HepG2 (cell line): Measurements from ENCODE around the gene ALG10B. TPM values are rescaled to one million over a fixed set of nuclear protein-coding genes. Genes with fewer than 3 reads are reported as not detected.

ENCODE experiments used
- CBX2 ChIP-seq, 2 experiments: fragments of 200-600 bp in 1 of 2; sonication (generic); formaldehyde crosslinking in 1 of 2; IDR thresholded peaks; 2 replicates each; pipeline versions ENCODE4 v1.7.0 to v1.8.1; 2018 to 2022; ENCODE audit warnings: low read depth in 2 of 2, low read length in 1 of 2, mild to moderate bottlenecking in 1 of 2, missing genetic modification reagents in 1 of 2
- HES4 ChIP-seq: sonication (generic); formaldehyde crosslinking; IDR thresholded peaks from 2 replicates; pipeline ENCODE4 v1.9.0; 2021; ENCODE audit warnings: mild to moderate bottlenecking, missing genetic modification reagents, borderline replicate concordance
- HNF4G ChIP-seq, 2 experiments: sonication (generic) in 1 of 2; formaldehyde crosslinking in 1 of 2; IDR thresholded peaks; 2 replicates each; pipeline versions ENCODE4 v1.4.0 to v1.6.1; 2011 to 2020; ENCODE audit warnings: borderline replicate concordance in 2 of 2, low read depth in 2 of 2, mild to moderate bottlenecking in 2 of 2, low read length in 1 of 2, missing genetic modification reagents in 1 of 2, moderate library complexity in 1 of 2
- MIXL1 ChIP-seq: IDR thresholded peaks from 2 replicates; pipeline ENCODE4 v1.6.1; 2016
- SMYD3 ChIP-seq: sonication (generic); formaldehyde crosslinking; IDR thresholded peaks from 2 replicates; pipeline ENCODE4 v1.8.1; 2023; ENCODE audit warnings: mild to moderate bottlenecking, missing genetic modification reagents
- ZBTB14 ChIP-seq: sonication (generic); formaldehyde crosslinking; IDR thresholded peaks from 2 replicates; pipeline ENCODE4 v1.4.0; 2020; ENCODE audit warnings: missing genetic modification reagents
- ZEB1 ChIP-seq: IDR thresholded peaks from 2 replicates; pipeline ENCODE4 v1.6.1; 2012; ENCODE audit warnings: mild to moderate bottlenecking, low read depth, inconsistent platforms; ENCODE audit not compliant: insufficient replicate concordance
- ZNF143 ChIP-seq: sonication (generic); formaldehyde crosslinking; IDR thresholded peaks from 2 replicates; pipeline ENCODE4 v1.4.0; 2020; ENCODE audit warnings: missing genetic modification reagents
- ZNF205 ChIP-seq: IDR thresholded peaks from 2 replicates; pipeline ENCODE4 v1.6.1; 2018; ENCODE audit warnings: missing biosample characterization, missing genetic modification reagents
- ZNF543 ChIP-seq: sonication (generic); formaldehyde crosslinking; IDR thresholded peaks from 2 replicates; pipeline ENCODE4 v1.4.0; 2020; ENCODE audit warnings: mild to moderate bottlenecking, missing genetic modification reagents
- ZNF563 ChIP-seq: sonication (generic); formaldehyde crosslinking; IDR thresholded peaks from 2 replicates; pipeline ENCODE4 v1.8.0; 2022; ENCODE audit warnings: mild to moderate bottlenecking, moderate library complexity, missing genetic modification reagents
- ZNF576 ChIP-seq: sonication (generic); formaldehyde crosslinking; IDR thresholded peaks from 2 replicates; pipeline ENCODE4 v1.4.0; 2020; ENCODE audit warnings: mild to moderate bottlenecking, missing genetic modification reagents
- ZNF614 ChIP-seq: IDR thresholded peaks from 2 replicates; pipeline ENCODE4 v1.6.1; 2018; ENCODE audit warnings: missing biosample characterization, missing genetic modification reagents, inconsistent platforms, borderline replicate concordance
- ZNF670 ChIP-seq: sonication (generic); formaldehyde crosslinking; IDR thresholded peaks from 2 replicates; pipeline ENCODE4 v1.8.0; 2022; ENCODE audit warnings: mild to moderate bottlenecking, missing genetic modification reagents, borderline replicate concordance
- ZNF724P ChIP-seq: sonication (generic); formaldehyde crosslinking; IDR thresholded peaks from 2 replicates; pipeline ENCODE4 v1.8.0; 2022; ENCODE audit warnings: missing genetic modification reagents, borderline replicate concordance
- ZNF770 ChIP-seq: sonication (generic); formaldehyde crosslinking; IDR thresholded peaks from 2 replicates; pipeline ENCODE4 v1.5.0; 2020; ENCODE audit warnings: mild to moderate bottlenecking, missing genetic modification reagents
- ZNF800 ChIP-seq: sonication (generic); formaldehyde crosslinking; IDR thresholded peaks from 2 replicates; pipeline ENCODE4 v1.4.0; 2020; ENCODE audit warnings: missing genetic modification reagents
- ZNF878 ChIP-seq: sonication (generic); formaldehyde crosslinking; IDR thresholded peaks from 2 replicates; pipeline ENCODE4 v1.8.1; 2023; ENCODE audit warnings: mild to moderate bottlenecking, missing genetic modification reagents, moderate library complexity
- polyA plus RNA-seq, 8 experiments: library from polyadenylated mRNA; depleted of rRNA in 3 of 8; stranded (reverse) in 7 of 8; unstranded in 1 of 8; fragments of >200 nt; fragmentation: Illumina TruSeq in 4 of 8; extraction: Trizol in 4 of 8; gene quantifications; 2 replicates each; pipeline versions ENCODE4 v1.2.1 to v1.2.3, GENCODE V29; 2011 to 2016; ENCODE audit warnings: low read depth in 4 of 8, missing spikeins in 1 of 8, mixed read lengths in 1 of 8; ENCODE audit not compliant: insufficient read depth in 1 of 8
- total RNA-seq, 5 experiments: library from RNA; depleted of rRNA; stranded (reverse); fragments of >200 nt; fragmentation: Illumina TruSeq; extraction: Trizol; gene quantifications; 2 replicates each; pipeline ENCODE4 v1.2.3, GENCODE V29; 2016; ENCODE audit warnings: low read depth in 1 of 5

The ALG10B gene
- total and polyA plus RNA-seq, 2 of the 13 experiments (the other 11 are each of a cell fraction or from before 2014, with no cell fraction given), result 3.3 to 9.3 TPM

GRCh38 chr12:38316391-38317129 lies at the start of gene ALG10B (continued):
- no peak for TF ChIP-seq HNF4G (IDR thresholded peaks at IDR 0.05; ENCODE audit: borderline replicate concordance, low read depth, low read length)
- TF ChIP-seq HNF4G (CRISPR knock-in tag; IDR thresholded peaks at IDR 0.05; ENCODE audit: borderline replicate concordance, low read depth), result no peak
- TF ChIP-seq ZNF543, result no peak
- TF ChIP-seq ZNF724P, result no peak
- no peak for TF ChIP-seq SMYD3 (CRISPR knock-in tag)
- no peak for TF ChIP-seq ZEB1
- no peak for TF ChIP-seq HES4 (CRISPR knock-in tag)
- 0 out of 2 replicates have a peak, but pooled peaks have one; percentile 60 for TF ChIP-seq ZNF878 (CRISPR knock-in tag)
- no peak for TF ChIP-seq ZNF576 (CRISPR knock-in tag)
- no peak for TF ChIP-seq ZNF770 (CRISPR knock-in tag)
- TF ChIP-seq ZNF563 (CRISPR knock-in tag), result no peak
- peak; percentile 88 for TF ChIP-seq ZNF143 (CRISPR knock-in tag)
- no peak for TF ChIP-seq ZNF205
- TF ChIP-seq ZBTB14 (CRISPR knock-in tag), result no peak
- peak; percentile 39; the same call in 1 of the 2 replicates for TF ChIP-seq ZNF614 (CRISPR knock-in tag)
- TF ChIP-seq ZNF670 (CRISPR knock-in tag), result no peak
- TF ChIP-seq ZNF800 (CRISPR knock-in tag), result peak; percentile 42; the same call in 1 of the 2 replicates
- TF ChIP-seq MIXL1 (CRISPR knock-in tag), result 0 out of 2 replicates have a peak, but pooled peaks have one; percentile 21
- TF ChIP-seq CBX2 (IDR thresholded peaks at IDR 0.05; ENCODE audit: low read depth, low read length), result no peak
- TF ChIP-seq CBX2 (CRISPR knock-in tag; IDR thresholded peaks at IDR 0.05; ENCODE audit: low read depth), result no peak
